Right lobe of liver (tissue), 6 donors: ENCODE measurements around the gene ATG101. TPM values are rescaled to one million over a fixed set of nuclear protein-coding genes. Genes with fewer than 3 reads are reported as not detected.

Experiments
- ATAC-seq, 4 donors: fragments of 200-7000 bp; cut with Tn5 transposase; one replicate each; pipeline ENCODE4 v1.9.1; 2020; ENCODE audit warnings: mild to moderate bottlenecking in 4 of 4, moderate library complexity in 4 of 4
- DNase-seq, 3 donors: peaks; one replicate each; pipeline ENCODE4 v3.0.0-alpha.2; 2020
- H3K27ac ChIP-seq, 3 donors: fragments of 200-600 bp; one replicate each; pipeline ENCODE4 v1.8.0; 2022
- H3K27me3 ChIP-seq, 2 donors: fragments of 200-600 bp; one replicate each; pipeline ENCODE4 v1.8.0; 2022
- H3K36me3 ChIP-seq, 4 donors: fragments of 200-600 bp; sonication (generic) in 1 of 4; one replicate each; pipeline versions ENCODE4 v1.5.1 to v1.8.0; 2017 to 2022; ENCODE audit warnings: control low read depth in 1 of 4
- H3K4me1 ChIP-seq, 4 donors: fragments of 200-600 bp; sonication (generic) in 1 of 4; one replicate each; pipeline versions ENCODE4 v1.5.1 to v1.8.0; 2017 to 2022; ENCODE audit warnings: control low read depth in 1 of 4
- H3K4me3 ChIP-seq, 3 donors: fragments of 200-600 bp; one replicate each; pipeline ENCODE4 v1.8.0; 2022
- H3K9me3 ChIP-seq, 4 donors: fragments of 200-600 bp; sonication (generic) in 1 of 4; one replicate each; pipeline versions ENCODE4 v1.5.1 to v1.8.0; 2017 to 2022; ENCODE audit warnings: control low read depth in 1 of 4
- CTCF ChIP-seq, 4 donors: fragments of 200-600 bp in 3 of 4; fragments of 450-650 bp in 1 of 4; IDR thresholded peaks; one replicate each; pipeline versions ENCODE4 v1.5.1 to v1.8.0; 2016 to 2022; ENCODE audit warnings: antibody characterized with exemption in 4 of 4, mild to moderate bottlenecking in 2 of 4
- POLR2A ChIP-seq: fragments of 450-650 bp; IDR thresholded peaks from one replicate; pipeline ENCODE4 v1.6.1; 2017; ENCODE audit warnings: antibody characterized with exemption, mild to moderate bottlenecking
- WGBS: methylation state at CpG from one replicate; pipeline ENCODE4 v1.1.6; 2018; ENCODE audit warnings: low coverage, low lambda C conversion rate; ENCODE audit not compliant: insufficient coverage; ENCODE audit errors: missing lambda C conversion rate; 5-methylcytosine and 5-hydroxymethylcytosine counted together
- intact Hi-C, 2 donors: fragments of 100-400 bp; cut with DNase I; formaldehyde crosslinking; loops; one replicate each; pipeline versions ENCODE4 v1.11.2 to v1.14.1; 2022
- total RNA-seq, 6 experiments: library from RNA; depleted of rRNA in 2 of 6; stranded (reverse); fragments of >200 nt in 2 of 6; fragmentation: NEBNext Ultra II Directional in 3 of 6; extraction: Animal tissue kit (Norgen Biotek cat#: 25700) in 3 of 6; gene quantifications; one replicate each; pipeline versions ENCODE4 v1.1.0 to v1.2.4, GENCODE V29; 2016 to 2023
- donor health status: DM: no; HTN: yes; CAD: no.
- donor health status: DM: no; HTN: no; CAD: no.
- donor health status: DM: no; HTN: no; CAD: no.
- donor health status: DM: no; HTN: yes; CAD: no.
- donor health status: DM: no; HTN: yes; CAD: no.

ATG101 gene
- total RNA-seq, 6 experiments from 2014 or later = 17.4 to 29.7 (median 21.0) TPM

DNA sequence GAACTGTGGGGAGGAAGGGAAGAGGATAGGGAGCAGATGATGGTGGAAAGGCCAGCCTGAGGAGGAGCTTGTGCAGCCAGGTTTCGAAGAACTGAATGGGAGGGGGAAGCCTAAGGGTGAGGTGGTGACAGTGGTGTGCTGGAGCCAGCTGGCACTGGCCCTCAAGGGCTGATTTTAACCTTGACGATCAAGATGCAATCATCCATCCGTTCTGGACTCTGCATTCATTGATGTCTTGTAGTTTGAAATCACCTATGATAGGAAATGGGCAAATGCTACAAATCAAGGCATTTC is 2.8 kb upstream of the ATG101 start:
- H3K36me3 ChIP-seq = no peaks in the 10 kb centered on the region
- DNase-seq (no peak), ATAC-seq (no peak)
- no peak for TF ChIP-seq POLR2A
- no peak for TF ChIP-seq CTCF (IDR thresholded peaks at IDR 0.05)
- H3K4me1 ChIP-seq = peaks cover 0 to 17% (median 7%) of the 10 kb centered on the region in 4 donors
- intact Hi-C loops = no loop called here
- no peaks in the 10 kb centered on the region for H3K9me3 ChIP-seq
- 45% methylated on average over 3 of the region's 3 CpGs for WGBS
- no peak overlapping the region for H3K27ac ChIP-seq
- H3K27me3 ChIP-seq = no peaks in the 10 kb centered on the region
- H3K4me3 ChIP-seq = no peak overlapping the region

DNA sequence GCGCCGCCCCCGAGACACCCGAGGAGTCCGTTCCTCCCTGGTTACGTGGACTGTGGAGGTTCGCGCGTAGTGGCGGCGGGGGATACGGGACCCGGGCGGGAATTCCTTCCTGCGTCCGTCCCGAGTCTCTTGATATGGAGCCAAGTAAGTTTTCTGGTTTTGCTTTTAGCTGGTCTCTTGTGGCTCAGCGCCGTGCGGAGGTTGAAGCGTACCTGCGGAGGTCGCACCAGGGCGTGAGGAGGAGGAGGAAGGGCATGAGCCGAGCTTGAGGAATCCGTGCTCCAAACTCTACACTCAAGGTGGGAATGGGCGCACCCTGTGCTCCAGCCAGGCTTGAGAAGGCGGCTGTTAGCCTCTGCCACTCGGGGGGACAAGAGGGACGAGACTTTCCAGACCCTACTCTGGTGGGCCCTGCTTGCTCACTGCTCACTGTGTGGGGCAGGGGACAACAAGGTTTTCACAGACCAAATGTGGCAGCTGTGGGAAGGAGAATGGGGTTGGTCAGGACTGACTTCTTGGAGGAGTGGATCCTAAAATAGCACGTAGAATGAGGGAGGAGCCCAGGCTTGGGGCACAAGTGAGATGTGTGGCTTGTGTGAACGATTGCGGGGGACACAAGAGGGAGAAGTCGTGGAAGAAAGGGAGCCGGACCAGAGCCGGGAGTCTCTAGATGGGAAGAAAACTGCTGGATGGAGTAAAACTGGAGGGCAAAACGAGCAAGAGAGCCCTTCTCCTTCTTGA is 577 bp downstream of the ATG101 start:
- peak in 3 of 4 donors; percentile 41 to 56 (median 55) for ATAC-seq
- peak overlapping the region; percentile 96 to 99 (median 97) for H3K27ac ChIP-seq
- intact Hi-C loops = no loop called here
- H3K27me3 ChIP-seq = no peaks in the 10 kb centered on the region
- 7% methylated on average over 14 of the region's 37 CpGs for WGBS
- no peaks in the 10 kb centered on the region for H3K9me3 ChIP-seq
- H3K36me3 ChIP-seq = peaks cover 0 to 14% (median 0%) of the 10 kb centered on the region in 4 donors
- H3K4me3 ChIP-seq = peak overlapping the region; percentile 84 to 99 (median 92)
- TF ChIP-seq POLR2A = no peak
- no peak for TF ChIP-seq CTCF (IDR thresholded peaks at IDR 0.05)
- no peak for DNase-seq
- H3K4me1 ChIP-seq = peaks cover 0 to 24% (median 7%) of the 10 kb centered on the region in 4 donors

DNA sequence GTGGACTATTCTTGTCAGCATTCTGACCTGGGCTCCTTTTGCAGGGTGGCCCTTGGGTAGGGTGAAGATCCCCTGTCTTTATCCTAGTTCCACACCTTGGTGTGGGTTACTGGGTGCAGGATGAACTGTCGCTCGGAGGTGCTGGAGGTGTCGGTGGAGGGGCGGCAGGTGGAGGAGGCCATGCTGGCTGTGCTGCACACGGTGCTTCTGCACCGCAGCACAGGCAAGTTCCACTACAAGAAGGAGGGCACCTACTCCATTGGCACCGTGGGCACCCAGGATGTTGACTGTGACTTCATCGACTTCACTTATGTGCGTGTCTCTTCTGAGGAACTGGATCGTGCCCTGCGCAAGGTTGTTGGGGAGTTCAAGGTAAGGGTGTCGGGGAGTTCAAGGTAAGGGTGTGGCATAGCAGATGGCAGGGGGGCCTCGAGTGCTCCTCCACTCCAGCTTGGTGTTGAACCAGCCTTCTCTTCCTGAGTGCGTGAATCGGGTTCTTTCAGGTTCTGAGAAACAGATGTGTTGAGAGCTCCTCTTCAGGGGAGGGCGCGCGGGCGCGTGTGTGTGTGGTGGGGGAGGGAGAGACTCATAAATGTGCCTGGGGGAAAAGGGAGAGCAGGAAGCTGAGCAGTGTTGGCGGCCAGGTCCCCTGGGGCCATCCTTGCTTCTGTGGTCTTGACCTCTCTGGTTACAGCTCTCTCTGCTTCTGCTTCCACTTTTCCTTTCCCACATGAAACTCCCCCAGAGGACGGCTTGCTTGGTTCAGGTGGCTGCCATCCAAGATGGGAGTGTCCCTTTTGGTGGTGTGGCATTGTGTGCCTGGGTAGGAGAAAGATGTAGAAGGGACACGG is 4.0 kb downstream of the ATG101 start:
- ATAC-seq (no peak), DNase-seq (no peak)
- Histone ChIP-seq H3K4me1 (peaks cover 0 to 24% (median 7%) of the 10 kb centered on the region in 4 donors), H3K4me3 (no peak overlapping the region), H3K27me3 (no peaks in the 10 kb centered on the region), H3K9me3 (no peaks in the 10 kb centered on the region), H3K36me3 (peaks cover 0 to 36% (median 8%) of the 10 kb centered on the region in 4 donors), H3K27ac (no peak overlapping the region)
- intact Hi-C loops = no loop called here
- WGBS = 57% methylated on average over 11 of the region's 23 CpGs
- no peak for TF ChIP-seq CTCF (IDR thresholded peaks at IDR 0.05)
- no peak for TF ChIP-seq POLR2A

GRCh38 chr12:52074971-52075724 is 5.4 kb downstream of the ATG101 start:
- Histone ChIP-seq H3K4me1 (peaks cover 0 to 26% (median 7%) of the 10 kb centered on the region in 4 donors), H3K27ac (no peak overlapping the region), H3K36me3 (peaks cover 0 to 36% (median 8%) of the 10 kb centered on the region in 4 donors), H3K4me3 (no peak overlapping the region), H3K27me3 (no peaks in the 10 kb centered on the region), H3K9me3 (no peaks in the 10 kb centered on the region)
- intact Hi-C loops = loop anchor here in 1 of 2 donors (5.0 kb wide), 1 partner anchor 48 kb away; no protein-coding TSS in a partner anchor
- TF ChIP-seq POLR2A (no peak), CTCF (IDR thresholded peaks at IDR 0.05) (no peak)
- ATAC-seq = no peak
- DNase-seq = peak in 1 of 3 donors; percentile 0
- WGBS = 78% methylated on average over 2 of the region's 3 CpGs
